Fibroblast of skin of abdomen (primary cell): Measurements from ENCODE around the gene PCDHGA1.
"Not testable (repeated sequence)": the region's sequence is repeated elsewhere in the genome, so short reads cannot be mapped to it uniquely, and the experiment has no call there.

Experiments
- DNase-seq: peaks from one replicate; pipeline ENCODE4 v3.0.0-alpha.2; 2013

The PCDHGA1 gene

DNA sequence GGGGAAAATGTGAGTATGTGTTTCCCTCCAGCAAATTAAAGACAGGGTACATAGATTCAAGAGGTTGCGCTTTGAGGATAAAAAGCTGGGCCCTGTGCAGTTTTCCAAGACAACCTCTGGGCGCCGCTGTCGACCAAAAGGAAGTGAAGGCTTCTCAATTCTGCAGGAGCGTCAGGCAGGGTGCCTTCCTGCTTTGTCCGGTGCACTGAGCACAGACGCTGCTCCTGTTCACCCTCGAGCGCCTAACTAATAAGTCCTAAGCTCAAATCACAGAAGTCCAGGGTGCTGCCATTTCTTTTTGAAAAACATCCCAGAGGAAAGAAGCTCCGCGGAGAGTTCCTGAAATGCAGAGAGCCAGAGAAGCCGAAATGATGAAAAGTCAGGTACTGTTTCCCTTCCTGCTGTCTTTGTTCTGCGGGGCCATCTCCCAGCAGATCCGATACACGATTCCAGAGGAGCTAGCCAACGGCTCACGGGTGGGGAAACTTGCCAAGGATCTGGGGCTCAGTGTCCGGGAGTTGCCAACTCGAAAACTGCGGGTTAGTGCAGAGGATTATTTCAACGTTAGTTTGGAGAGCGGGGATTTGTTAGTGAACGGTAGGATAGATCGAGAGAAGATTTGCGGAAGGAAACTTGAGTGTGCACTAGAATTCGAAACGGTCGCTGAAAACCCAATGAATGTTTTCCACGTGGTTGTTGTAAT, 19.8 kb downstream of the PCDHGA1 start, which contains the start of gene PCDHGB1:
Gene PCDHGB1 (plus strand): TSS at position 183 of the 703 bp plus-strand sequence. CDS start 162 bp downstream, at position 345.
- DNase-seq, result peak; percentile 51

DNA sequence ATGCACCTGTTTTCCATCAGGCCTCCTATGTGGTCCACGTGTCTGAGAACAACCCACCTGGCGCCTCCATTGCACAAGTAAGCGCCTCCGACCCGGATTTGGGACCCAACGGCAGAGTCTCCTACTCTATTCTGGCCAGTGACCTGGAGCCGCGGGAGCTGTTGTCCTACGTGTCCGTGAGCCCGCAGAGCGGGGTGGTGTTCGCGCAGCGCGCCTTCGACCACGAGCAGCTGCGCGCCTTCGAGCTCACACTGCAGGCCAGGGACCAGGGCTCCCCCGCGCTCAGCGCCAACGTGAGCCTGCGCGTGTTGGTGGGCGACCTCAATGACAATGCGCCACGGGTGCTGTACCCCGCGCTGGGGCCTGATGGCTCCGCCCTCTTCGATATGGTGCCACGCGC, 21.3 kb downstream of the PCDHGA1 start:
- no peak for DNase-seq

DNA sequence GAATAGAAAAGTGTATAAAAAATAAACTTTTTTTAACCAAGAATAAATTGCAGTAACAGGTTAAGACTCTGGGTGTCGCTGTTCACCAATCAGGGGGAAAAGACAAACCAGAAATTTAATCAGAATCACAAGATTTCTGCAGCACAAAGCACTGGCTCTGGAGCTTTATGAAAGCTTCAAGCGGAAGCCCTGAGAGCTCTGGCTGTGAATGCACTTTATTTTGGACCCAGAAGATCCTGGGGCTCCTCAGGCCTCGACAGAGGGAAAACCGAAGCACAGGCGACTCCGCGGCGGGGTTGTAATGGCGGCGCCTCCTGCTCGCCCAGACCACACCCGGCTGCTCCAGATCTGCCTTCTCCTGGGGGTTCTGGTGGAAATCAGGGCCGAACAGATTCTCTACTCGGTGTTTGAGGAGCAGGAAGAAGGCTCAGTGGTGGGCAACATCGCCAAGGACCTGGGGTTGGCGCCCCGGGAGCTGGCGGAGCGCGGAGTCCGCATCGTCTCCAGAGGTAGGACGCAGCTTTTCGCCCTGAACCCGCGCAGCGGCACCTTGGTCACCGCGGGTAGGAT, 24.7 kb downstream of the PCDHGA1 start, which contains the start of gene PCDHGA4:
Gene PCDHGA4 (plus strand): TSS at position 122 of the 570 bp plus-strand sequence. CDS start 87 bp downstream, at position 209.
- DNase-seq, result peak; percentile 14

DNA sequence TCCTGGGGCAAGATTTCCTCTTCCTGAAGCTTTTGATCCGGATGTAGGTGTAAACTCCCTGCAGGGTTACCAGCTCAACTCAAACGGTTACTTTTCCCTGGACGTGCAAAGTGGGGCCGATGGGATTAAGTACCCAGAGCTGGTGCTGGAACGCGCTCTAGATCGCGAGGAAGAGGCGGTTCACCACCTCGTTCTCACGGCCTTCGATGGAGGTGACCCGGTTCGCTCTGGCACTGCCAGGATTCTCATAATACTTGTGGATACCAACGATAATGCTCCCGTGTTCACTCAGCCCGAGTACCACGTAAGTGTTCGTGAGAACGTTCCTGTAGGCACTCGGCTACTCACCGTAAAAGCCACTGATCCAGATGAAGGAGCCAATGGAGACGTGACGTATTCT, 25.3 kb downstream of the PCDHGA1 start:
- DNase-seq, result no peak

DNA sequence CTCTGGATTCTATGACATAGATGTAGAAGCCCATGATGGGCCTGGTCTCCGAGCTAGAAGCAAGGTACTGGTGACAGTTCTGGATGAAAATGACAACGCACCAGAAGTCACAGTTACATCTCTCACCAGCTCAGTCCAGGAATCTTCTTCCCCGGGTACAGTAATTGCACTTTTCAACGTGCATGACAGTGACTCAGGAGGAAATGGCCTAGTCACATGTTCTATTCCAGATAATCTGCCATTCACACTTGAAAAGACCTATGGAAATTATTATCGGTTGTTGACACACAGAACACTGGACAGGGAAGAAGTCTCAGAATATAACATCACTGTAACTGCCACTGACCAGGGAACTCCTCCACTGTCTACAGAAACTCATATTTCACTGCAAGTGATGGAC, 25.8 kb downstream of the PCDHGA1 start:
- DNase-seq, result no peak

DNA sequence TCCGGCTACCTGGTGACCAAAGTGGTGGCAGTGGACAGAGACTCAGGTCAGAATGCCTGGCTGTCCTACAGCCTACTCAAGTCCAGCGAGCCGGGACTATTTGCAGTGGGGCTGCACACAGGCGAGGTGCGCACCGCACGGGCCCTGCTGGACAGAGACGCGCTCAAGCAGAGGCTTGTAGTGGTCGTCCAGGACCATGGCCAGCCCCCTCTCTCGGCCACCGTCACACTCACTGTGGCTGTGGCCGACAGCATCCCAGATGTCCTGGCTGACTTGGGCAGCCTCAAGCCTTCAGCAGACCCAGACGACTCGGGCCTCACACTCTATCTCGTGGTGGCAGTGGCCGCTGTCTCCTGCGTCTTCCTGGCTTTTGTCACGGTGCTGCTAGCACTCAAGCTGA, 26.6 kb downstream of the PCDHGA1 start:
- DNase-seq, result no peak

DNA sequence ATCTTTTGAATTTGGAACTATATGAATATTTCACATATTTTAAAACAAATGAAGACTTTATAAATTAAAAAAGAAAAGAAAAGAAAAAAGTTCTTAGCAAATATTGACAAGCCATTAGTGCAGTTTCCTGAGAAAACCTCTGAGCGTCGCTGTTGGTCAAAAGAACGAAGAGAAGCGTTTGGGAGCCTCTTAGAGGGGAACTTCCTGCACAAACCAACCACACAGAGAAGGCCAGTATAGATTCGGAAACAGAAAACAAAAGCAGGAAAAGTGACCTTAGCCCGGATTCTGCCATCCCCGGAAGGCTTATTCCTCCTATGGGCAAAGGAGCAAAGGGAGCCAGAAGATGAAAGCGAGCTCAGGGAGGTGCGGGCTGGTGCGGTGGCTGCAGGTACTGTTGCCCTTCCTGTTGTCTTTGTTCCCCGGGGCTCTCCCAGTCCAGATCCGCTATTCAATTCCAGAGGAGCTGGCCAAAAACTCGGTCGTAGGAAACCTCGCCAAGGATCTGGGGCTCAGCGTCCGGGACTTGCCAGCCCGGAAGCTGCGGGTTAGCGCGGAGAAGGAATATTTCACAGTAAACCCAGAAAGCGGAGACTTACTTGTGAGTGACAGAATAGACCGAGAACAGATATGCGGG, 29.6 kb downstream of the PCDHGA1 start, which contains the start of gene PCDHGB2:
Gene PCDHGB2 (plus strand): TSS at position 205 of the 637 bp plus-strand sequence. CDS start 142 bp downstream, at position 347.
- DNase-seq, result peak; percentile 35

DNA sequence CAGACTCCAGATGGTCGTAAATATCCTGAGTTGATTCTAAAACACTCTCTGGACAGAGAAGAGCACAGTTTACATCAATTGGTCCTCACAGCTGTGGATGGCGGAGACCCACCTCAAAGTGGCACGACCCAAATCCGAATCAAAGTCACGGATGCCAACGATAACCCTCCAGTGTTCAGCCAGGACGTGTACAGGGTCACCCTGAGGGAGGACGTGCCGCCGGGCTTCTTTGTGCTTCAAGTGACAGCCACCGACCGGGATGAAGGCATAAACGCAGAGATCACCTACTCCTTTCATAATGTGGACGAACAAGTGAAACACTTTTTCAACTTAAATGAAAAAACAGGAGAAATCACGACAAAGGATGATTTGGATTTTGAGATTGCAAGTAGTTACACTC, 30.4 kb downstream of the PCDHGA1 start:
- DNase-seq, result no peak

DNA sequence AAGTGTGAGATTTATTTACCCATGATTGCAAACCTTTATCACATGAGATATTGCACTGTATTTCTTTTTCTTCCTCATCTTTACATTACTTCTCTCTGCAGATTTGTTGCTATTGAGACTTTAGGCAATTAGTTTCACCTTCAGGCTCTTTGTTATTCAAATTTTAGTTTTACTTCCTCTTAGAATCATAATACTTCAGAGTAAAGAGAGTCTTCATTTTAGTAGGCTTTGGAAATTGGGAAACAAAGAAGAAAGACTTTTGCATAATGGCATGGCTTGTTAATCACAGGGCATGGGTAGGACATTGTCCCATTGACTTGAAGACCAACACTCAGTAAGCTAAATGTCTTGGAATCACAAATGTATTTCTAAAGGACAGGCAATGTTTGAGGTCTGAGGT, 32.4 kb downstream of the PCDHGA1 start:
- DNase-seq, result no peak

DNA sequence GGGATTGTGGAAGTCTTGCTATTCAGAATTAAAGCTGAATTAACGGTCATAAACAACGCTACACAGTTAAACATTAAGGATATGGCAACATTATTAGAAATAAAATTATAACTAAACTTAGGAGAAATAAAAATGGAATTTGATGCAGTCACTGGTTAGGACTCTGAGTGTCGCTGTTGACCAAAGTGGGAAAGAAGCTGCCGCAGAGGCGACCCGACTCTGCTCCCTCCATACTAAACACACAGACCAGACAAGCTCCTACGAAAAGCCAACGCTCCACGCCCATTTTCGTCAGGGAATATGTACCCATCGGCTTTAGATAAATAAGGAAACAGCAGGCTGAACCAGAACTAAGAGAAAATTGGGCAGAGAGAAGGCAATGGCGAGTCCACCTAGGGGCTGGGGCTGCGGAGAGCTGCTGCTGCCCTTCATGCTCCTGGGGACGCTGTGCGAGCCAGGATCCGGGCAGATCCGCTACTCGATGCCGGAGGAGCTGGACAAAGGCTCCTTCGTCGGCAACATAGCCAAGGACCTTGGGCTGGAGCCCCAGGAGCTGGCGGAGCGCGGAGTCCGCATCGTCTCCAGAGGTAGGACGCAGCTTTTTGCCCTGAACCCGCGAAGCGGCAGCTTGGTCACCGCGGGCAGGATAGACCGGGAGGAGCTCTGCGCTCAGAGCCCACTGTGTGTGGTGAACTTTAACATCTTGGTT, 33.8 kb downstream of the PCDHGA1 start, which contains the start of gene PCDHGA5:
Gene PCDHGA5 (plus strand): TSS at position 211 of the 709 bp plus-strand sequence. CDS start 169 bp downstream, at position 380.
- peak; percentile 23 for DNase-seq

DNA sequence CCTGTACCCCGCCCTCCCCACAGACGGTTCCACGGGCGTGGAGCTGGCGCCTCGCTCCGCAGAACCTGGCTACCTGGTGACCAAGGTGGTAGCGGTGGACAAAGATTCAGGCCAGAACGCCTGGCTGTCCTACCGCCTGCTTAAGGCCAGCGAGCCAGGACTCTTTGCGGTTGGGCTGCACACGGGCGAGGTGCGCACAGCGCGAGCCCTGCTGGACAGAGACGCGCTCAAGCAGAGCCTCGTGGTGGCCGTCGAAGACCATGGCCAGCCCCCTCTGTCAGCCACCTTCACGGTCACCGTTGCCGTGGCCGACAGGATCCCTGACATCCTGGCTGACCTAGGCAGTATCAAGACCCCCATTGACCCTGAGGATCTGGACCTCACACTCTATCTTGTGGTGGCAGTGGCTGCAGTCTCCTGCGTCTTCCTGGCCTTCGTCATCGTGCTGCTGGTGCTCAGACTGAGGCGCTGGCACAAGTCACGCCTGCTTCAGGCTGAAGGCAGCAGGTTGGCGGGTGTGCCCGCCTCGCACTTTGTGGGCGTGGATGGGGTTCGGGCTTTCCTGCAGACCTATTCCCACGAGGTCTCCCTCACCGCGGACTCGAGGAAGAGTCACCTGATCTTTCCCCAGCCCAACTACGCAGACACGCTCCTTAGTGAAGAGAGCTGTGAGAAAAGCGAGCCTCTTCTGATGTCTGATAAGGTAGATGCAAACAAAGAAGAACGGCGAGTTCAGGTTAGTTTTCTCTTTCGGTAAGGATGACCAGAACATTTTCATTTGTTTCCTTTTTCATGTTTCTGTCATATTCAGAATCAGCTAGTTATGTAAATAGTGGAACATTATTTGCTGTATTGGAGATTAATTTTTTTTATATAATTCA, 35.9 kb downstream of the PCDHGA1 start:
- DNase-seq, result no peak

DNA sequence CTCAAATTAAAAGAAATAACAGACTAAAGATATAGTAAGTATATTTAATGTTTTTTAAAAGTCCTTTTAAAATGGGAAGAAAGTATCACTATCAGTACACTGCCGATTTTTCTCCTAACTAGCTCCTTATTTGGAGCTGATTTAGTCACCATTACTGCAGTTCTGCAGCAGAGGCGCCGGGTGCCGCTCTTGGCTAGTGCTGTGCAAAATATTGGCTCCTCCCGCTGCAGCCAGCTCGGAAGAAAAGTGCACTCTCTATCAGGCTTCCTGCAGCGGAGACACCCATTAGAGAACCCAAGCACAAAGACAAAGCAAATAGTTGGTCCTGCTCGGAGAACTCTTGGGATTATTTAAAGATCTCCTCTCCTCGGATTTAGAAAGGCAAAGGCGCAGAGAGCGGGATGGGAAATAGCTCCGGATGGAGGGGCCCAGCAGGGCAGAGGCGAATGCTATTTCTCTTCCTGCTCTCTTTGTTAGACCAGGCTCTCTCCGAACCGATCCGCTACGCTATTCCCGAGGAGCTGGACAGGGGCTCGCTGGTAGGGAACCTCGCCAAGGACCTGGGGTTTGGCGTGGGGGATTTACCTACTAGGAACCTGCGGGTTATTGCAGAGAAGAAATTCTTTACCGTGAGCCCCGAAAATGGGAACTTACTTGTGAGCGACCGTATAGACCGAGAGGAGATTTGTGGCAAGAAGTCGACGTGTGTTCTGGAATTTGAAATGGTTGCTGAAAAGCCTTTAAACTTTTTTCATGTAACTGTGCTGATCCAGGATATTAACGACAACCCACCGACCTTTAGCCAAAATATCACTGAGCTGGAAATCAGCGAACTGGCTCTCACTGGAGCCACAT, 39.9 kb downstream of the PCDHGA1 start, which contains the start of gene PCDHGB3:
Gene PCDHGB3 (plus strand): TSS at position 249 of the 855 bp plus-strand sequence. CDS start 153 bp downstream, at position 402.
- peak; percentile 63 for DNase-seq

DNA sequence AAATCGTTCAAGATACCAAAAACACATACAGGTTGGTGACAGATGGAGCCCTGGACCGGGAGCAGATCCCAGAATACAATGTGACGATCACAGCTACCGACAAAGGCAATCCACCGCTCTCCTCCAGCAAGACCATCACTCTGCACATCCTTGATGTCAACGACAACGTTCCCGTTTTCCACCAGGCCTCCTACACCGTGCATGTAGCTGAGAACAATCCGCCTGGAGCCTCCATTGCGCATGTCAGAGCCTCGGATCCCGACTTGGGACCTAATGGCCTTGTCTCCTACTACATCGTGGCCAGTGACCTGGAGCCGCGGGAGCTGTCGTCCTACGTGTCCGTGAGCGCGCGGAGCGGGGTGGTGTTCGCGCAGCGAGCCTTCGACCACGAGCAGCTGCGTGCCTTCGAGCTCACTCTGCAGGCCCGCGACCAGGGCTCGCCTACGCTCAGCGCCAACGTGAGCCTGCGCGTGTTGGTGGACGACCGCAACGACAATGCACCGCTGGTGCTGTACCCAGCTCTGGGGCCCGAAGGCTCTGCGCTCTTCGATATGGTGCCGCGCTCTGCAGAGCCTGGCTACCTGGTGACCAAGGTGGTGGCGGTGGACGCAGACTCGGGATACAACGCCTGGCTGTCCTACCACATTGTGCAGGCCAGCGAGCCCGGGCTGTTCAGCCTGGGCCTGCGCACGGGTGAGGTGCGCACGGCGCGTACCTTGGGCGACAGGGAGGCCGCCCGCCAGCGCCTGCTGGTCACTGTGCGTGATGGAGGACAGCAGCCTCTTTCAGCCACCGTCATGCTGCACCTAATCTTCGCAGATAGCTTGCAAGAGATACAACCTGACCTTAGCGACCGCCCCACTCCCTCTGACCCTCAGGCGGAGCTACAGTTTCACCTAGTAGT, 41.5 kb downstream of the PCDHGA1 start:
- no peak for DNase-seq

DNA sequence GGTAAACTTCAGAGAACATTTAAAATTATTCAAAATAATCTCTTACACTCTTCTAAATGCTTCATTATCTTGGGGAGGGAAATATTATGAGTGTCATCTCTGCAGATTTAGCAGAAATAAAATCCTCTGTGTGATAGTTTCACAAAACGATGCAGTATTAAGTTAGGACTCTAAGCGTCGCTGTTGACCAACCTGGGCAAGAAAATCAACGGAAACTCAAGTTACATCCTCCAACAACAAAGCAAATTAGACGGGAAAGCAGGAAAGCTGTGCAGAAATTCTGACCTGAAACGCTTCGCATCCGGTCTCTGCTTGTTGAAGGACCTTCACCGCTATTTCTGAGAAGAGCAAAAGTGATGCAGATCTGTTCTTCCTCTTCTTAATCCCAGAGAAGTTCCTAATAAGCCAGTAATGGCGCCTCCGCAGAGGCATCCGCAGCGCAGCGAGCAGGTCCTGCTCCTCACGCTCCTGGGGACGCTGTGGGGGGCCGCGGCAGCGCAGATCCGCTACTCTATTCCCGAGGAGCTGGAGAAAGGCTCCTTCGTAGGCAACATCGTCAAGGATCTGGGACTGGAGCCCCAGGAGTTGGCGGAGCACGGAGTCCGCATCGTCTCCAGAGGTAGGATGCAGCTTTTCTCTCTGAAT, 43.5 kb downstream of the PCDHGA1 start, which contains the start of gene PCDHGA6:
Gene PCDHGA6 (plus strand): TSS at position 219 of the 645 bp plus-strand sequence. CDS start 193 bp downstream, at position 412.
- peak; percentile 27 for DNase-seq

DNA sequence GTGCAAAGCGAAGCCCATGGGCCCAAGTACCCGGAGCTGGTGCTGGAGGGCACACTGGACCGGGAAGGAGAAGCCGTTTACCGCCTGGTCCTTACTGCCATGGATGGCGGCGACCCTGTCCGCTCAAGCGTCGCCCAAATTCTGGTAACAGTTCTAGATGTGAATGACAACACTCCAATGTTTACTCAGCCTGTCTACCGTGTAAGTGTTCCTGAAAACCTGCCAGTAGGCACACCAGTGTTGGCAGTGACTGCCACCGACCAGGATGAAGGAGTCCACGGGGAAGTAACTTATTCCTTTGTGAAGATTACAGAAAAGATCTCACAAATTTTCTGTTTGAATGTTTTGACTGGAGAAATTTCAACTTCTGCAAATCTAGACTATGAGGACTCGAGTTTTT, 44.3 kb downstream of the PCDHGA1 start:
- no peak for DNase-seq

DNA sequence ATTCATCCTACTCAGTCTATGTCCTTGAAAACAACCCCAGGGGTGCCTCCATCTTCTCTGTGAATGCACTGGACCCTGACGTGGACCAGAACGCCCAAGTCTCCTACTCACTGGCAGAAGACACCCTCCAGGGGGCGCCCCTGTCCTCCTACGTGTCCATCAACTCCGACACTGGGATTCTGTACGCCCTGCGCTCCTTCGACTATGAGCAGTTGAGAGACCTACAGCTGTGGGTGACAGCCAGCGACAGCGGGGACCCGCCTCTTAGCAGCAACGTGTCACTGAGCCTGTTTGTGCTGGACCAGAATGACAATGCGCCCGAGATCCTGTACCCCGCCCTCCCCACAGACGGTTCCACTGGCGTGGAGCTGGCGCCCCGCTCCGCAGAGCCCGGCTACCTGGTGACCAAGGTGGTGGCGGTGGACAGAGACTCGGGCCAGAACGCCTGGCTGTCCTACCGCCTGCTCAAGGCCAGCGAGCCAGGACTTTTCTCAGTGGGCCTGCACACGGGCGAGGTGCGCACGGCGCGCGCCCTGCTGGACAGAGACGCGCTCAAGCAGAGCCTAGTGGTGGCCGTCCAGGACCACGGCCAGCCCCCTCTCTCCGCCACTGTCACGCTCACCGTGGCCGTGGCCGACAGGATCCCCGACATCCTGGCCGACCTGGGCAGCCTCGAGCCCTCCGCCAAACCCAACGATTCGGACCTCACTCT, 45.3 kb downstream of the PCDHGA1 start:
- DNase-seq, result not testable (repeated sequence)

DNA sequence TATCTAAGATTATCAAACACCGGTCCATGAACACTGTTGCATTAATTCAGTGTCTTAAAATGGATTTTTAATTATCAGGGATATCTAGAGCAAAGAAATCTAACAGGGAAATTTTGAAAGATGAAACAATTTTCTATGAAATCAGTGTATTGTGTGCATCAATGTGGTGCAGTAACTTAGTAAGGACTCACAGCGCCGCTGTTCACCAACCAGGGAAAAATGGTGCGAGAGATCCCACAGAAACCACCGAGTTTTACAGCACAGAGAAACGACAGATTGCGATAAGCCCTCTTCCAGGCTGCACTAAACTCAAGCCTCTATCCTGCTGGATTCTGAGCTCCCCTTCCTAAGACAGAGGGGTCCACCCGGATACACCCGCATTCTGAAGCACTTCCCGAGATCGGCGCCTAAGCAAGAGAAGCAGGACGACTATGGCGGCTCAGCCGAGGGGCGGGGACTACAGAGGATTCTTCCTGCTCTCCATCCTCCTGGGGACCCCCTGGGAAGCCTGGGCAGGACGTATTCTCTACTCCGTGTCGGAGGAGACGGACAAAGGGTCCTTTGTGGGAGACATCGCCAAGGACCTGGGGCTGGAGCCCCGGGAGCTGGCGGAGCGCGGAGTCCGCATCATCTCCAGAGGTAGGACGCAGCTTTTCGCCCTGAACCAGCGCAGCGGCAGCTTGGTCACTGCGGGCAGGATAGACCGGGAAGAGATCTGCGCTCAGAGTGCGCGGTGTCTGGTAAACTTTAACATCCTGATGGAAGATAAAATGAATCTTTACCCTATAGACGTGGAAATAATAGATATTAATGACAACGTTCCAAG, 52.4 kb downstream of the PCDHGA1 start, which contains the start of gene PCDHGA7:
Gene PCDHGA7 (plus strand): TSS at position 274 of the 826 bp plus-strand sequence. CDS start 158 bp downstream, at position 432.
- DNase-seq, result peak; percentile 42
